ENCODE measurements around the gene RNF151. TPM values are rescaled to one million over a fixed set of nuclear protein-coding genes. Genes with fewer than 3 reads are reported as not detected.
A peak's percentile ranks its signal among the peaks of the same experiment; 100 is the strongest.

RNF151 gene
- total and polyA plus RNA-seq, 2 of the 13 experiments (the other 11 are each of a cell fraction or from before 2014, with no cell fraction given), result not detected

GRCh38 chr16:1942810-1943726 is 23.6 kb upstream of the RNF151 start, which contains the start of gene MSRB1:
MSRB1 (minus strand) TSS chr16:1943199; CDS start chr16:1943156, 43 bp downstream.
- CTCF ChIA-PET (ENCODE audit: low intra/inter-chr PET ratio, low total read pairs), result no interaction called here
- H3K27me3 ChIP-seq (ENCODE audit: control insufficient read depth in 1 of 2, insufficient read depth in 2 of 2, low read length in 2 of 2), result peaks cover 0 to 5% of the 10 kb centered on the region in 2 experiments; a peak in 1 of 5 replicates
- WGBS (ENCODE audit: low lambda C conversion rate), result 7% methylated on average over 21 of the region's 77 CpGs
- peak within 1 kb of the TSS; percentile 93 to 97 (median 96) for H3K4me3 ChIP-seq (replicated peaks in 1 of 3; ENCODE audit: insufficient read depth in 1 of 3, low read depth in 2 of 3, low read length in 3 of 3)
- no TSS peak for BruUV-seq (replicated peaks)
- peak within 1 kb of the TSS; percentile 96 for H3K4me2 ChIP-seq (ENCODE audit: low read depth, low read length)
- H3K79me2 ChIP-seq (ENCODE audit: insufficient read depth, low read length), result peaks cover 26% of the 10 kb centered on the region
- FAIRE-seq, result peak; percentile 89
- peak; percentile 98 for DNase-seq (ENCODE audit: low spot score)
- in situ Hi-C loops (cut with HindIII; ENCODE audit: extremely low pct_ligation_motif_present, low pct_unique_long_range_greater_than_20kb) (no loop called here), intact Hi-C loops (cut with micrococcal nuclease; ENCODE audit: unreplicated experiment) (no loop called here)
- peaks cover 68% of the 10 kb centered on the region for H3K4me1 ChIP-seq (ENCODE audit: insufficient read depth, low read length)
- no peaks in the 10 kb centered on the region for H3K9me3 ChIP-seq (ENCODE audit: low read length)
- POLR2A ChIA-PET, result interaction anchor here (0.6 to 5.8 kb wide), 15 partner anchors 8 to 963 kb away, joined by 3 to 139 read pairs (median 4); partner anchors contain the start of genes GFER, IGFALS, NDUFB10 and RNF151
- H3K27ac ChIP-seq (ENCODE audit: extremely low read length, insufficient read depth, low read length), result peak within 1 kb of the TSS; percentile 96
- H4K20me1 ChIP-seq (ENCODE audit: insufficient read depth, low read length), result no peaks in the 10 kb centered on the region; the same call in 1 of the 2 replicates
- peak; percentile 56 for ATAC-seq
- H3K36me3 ChIP-seq (replicated peaks in 1 of 2; ENCODE audit: control insufficient read depth in 1 of 2, insufficient read depth in 2 of 2, low read length in 2 of 2), result peaks cover 7 to 14% of the 10 kb centered on the region in 2 experiments; a peak in 3 of 5 replicates
- H2AFZ ChIP-seq (ENCODE audit: low read length), result no peak within 1 kb of the TSS
- H3K9ac ChIP-seq (ENCODE audit: insufficient read depth, low read depth, low read length), result peak within 1 kb of the TSS; percentile 90
- TF ChIP-seq ZNF644 (CRISPR knock-in tag; IDR thresholded peaks at IDR 0.05; ENCODE audit: low read depth) (no peak), GATA4 (IDR thresholded peaks at IDR 0.05; ENCODE audit: borderline replicate concordance, low read depth) (peak; percentile 65; the same call in 1 of the 2 replicates), E2F2 (CRISPR knock-in tag; IDR thresholded peaks at IDR 0.05; ENCODE audit: borderline replicate concordance) (no peak; the same call in 1 of the 2 replicates), NFIC (IDR thresholded peaks at IDR 0.05; ENCODE audit: low read length) (no peak), ARNT2 (CRISPR knock-in tag; IDR thresholded peaks at IDR 0.05; ENCODE audit: low read depth) (peak; percentile 55), ATF7-NPFF (CRISPR knock-in tag; IDR thresholded peaks at IDR 0.05; ENCODE audit: low read depth) (peak; percentile 64), ZNF557 (CRISPR knock-in tag; IDR thresholded peaks at IDR 0.05) (no peak), KDM1A (CRISPR knock-in tag; IDR thresholded peaks at IDR 0.05) (no peak), ZNF737 (CRISPR knock-in tag; IDR thresholded peaks at IDR 0.05; ENCODE audit: borderline replicate concordance) (no peak), PAXIP1 (CRISPR knock-in tag; conservative IDR thresholded peaks at IDR 0.05) (peak; percentile 31), HOXA5 (CRISPR knock-in tag; IDR thresholded peaks at IDR 0.05) (0 out of 2 replicates have a peak, but pooled peaks have one; percentile 37), MAX (IDR thresholded peaks at IDR 0.05) (peak; percentile 92), ZNF431 (CRISPR knock-in tag; IDR thresholded peaks at IDR 0.05; ENCODE audit: borderline replicate concordance, low read depth) (no peak; the same call in 1 of the 2 replicates), ZNF317 (CRISPR knock-in tag; IDR thresholded peaks at IDR 0.05) (peak; percentile 52; the same call in 1 of the 2 replicates), HNRNPH1 (optimal IDR thresholded peaks at IDR 0.05; ENCODE audit: low read depth, low read length) (no peak), ZNF124 (CRISPR knock-in tag; IDR thresholded peaks at IDR 0.05) (0 out of 2 replicates have a peak, but pooled peaks have one; percentile 16), ZNF891 (CRISPR knock-in tag; IDR thresholded peaks at IDR 0.05) (peak; percentile 8; the same call in 1 of the 2 replicates), ZNF781 (CRISPR knock-in tag; IDR thresholded peaks at IDR 0.05; ENCODE audit: borderline replicate concordance, not compliant biosample characterization) (peak; percentile 37), GABPB1 (CRISPR knock-in tag; IDR thresholded peaks at IDR 0.05) (peak; percentile 89)

Data from HepG2 (cell line).